Neural cell (in vitro differentiated cells): ENCODE data around the gene CDCA8. TPM values are rescaled to one million over a fixed set of nuclear protein-coding genes. Genes with fewer than 3 reads are reported as not detected.

Experiments used
- H2AFZ ChIP-seq: fragments of 200-600, 300-800 bp; sonication (generic), shearing (Covaris generic); 2 replicates; pipeline ENCODE4 v1.6.0; 2014; ENCODE audit warnings: low read depth, mild to moderate bottlenecking, antibody characterized with exemption, low read length, moderate library complexity
- H3F3A ChIP-seq: fragments of 200-600 bp; shearing (Covaris generic); 2 replicates; pipeline ENCODE4 v1.6.1; 2016; ENCODE audit warnings: mild to moderate bottlenecking, moderate library complexity, mixed read lengths, antibody characterized with exemption, low read length; ENCODE audit not compliant: insufficient read depth, poor library complexity, severe bottlenecking
- H3K27ac ChIP-seq: fragments of 200-600, 300-800 bp; sonication (generic), shearing (Covaris generic); 2 replicates; pipeline ENCODE4 v1.5.1; 2014; ENCODE audit warnings: mild to moderate bottlenecking, low read length, moderate library complexity
- H3K27me3 ChIP-seq: fragments of 300-800, 200-600 bp; sonication (generic), shearing (Covaris generic); 2 replicates; pipeline ENCODE4 v1.6.0; 2014; ENCODE audit warnings: mild to moderate bottlenecking, low read depth, low read length, moderate library complexity; ENCODE audit not compliant: insufficient read depth
- H3K36me3 ChIP-seq: fragments of 300-800, 200-600 bp; sonication (generic), shearing (Covaris generic); 2 replicates; pipeline ENCODE4 v1.5.1; 2014; ENCODE audit warnings: mild to moderate bottlenecking, antibody characterized with exemption, low read length, moderate library complexity; ENCODE audit not compliant: insufficient read depth
- H3K4me2 ChIP-seq: fragments of 300-800, 200-600 bp; sonication (generic), shearing (Covaris generic); 2 replicates; pipeline ENCODE4 v1.6.0; 2014; ENCODE audit warnings: mild to moderate bottlenecking, low read length
- H3K4me3 ChIP-seq: fragments of 300-800, 200-600 bp; sonication (generic), shearing (Covaris generic); 2 replicates; pipeline ENCODE4 v1.5.1; 2014; ENCODE audit warnings: mild to moderate bottlenecking, low read length, moderate library complexity
- H3K79me2 ChIP-seq: fragments of 200-600 bp; shearing (Covaris generic); replicated peaks from 2 replicates; pipeline ENCODE4 v1.6.0; 2014; ENCODE audit warnings: mild to moderate bottlenecking, low read length, moderate library complexity; ENCODE audit not compliant: insufficient read depth
- H3K9ac ChIP-seq: fragments of 300-800, 200-600 bp; sonication (generic), shearing (Covaris generic); 2 replicates; pipeline ENCODE4 v1.6.1; 2016; ENCODE audit warnings: mild to moderate bottlenecking, low read length, mixed read lengths
- H3K9me2 ChIP-seq: fragments of 200-600 bp; shearing (Covaris generic); 2 replicates; pipeline ENCODE4 v1.6.1; 2016; ENCODE audit warnings: mild to moderate bottlenecking, low read length, mixed read lengths; ENCODE audit not compliant: insufficient read depth
- H3K9me3 ChIP-seq: fragments of 200-600, 300-800 bp; sonication (generic), shearing (Covaris generic); 2 replicates; pipeline ENCODE4 v1.6.1; 2016; ENCODE audit warnings: mild to moderate bottlenecking, mixed run types, low read length, moderate library complexity, mixed read lengths
- H4K20me1 ChIP-seq: fragments of 200-600 bp; shearing (Covaris generic); 2 replicates; pipeline ENCODE4 v1.6.1; 2016; ENCODE audit warnings: mild to moderate bottlenecking, mixed run types; ENCODE audit not compliant: insufficient read depth
- EP300 ChIP-seq: fragments of 450-650 bp; conservative IDR thresholded peaks from 2 replicates; pipeline ENCODE4 v1.6.1; 2014; ENCODE audit warnings: antibody characterized with exemption, mild to moderate bottlenecking, moderate library complexity; ENCODE audit not compliant: poor library complexity, severe bottlenecking
- EZH2 ChIP-seq: fragments of 200-600, 300-800 bp; shearing (Covaris generic), sonication (generic); IDR thresholded peaks from 2 replicates; pipeline ENCODE4 v1.6.1; 2014; ENCODE audit warnings: antibody characterized with exemption, low read length, borderline replicate concordance, mild to moderate bottlenecking; ENCODE audit not compliant: insufficient read depth, poor library complexity, severe bottlenecking
- MXI1 ChIP-seq: fragments of 450-650 bp; conservative IDR thresholded peaks from 2 replicates; pipeline ENCODE4 v1.6.1; 2014; ENCODE audit warnings: antibody characterized with exemption, mild to moderate bottlenecking; ENCODE audit not compliant: poor library complexity, severe bottlenecking
- POLR2AphosphoS5 ChIP-seq: IDR thresholded peaks from 2 replicates; pipeline ENCODE4 v1.6.1; 2012
- RAD21 ChIP-seq: fragments of 450-650 bp; conservative IDR thresholded peaks from 2 replicates; pipeline ENCODE4 v1.6.1; 2014; ENCODE audit warnings: antibody characterized with exemption, mild to moderate bottlenecking, moderate library complexity
- SMC3 ChIP-seq: fragments of 450-650 bp; conservative IDR thresholded peaks from 2 replicates; pipeline ENCODE4 v1.6.1; 2014; ENCODE audit warnings: antibody characterized with exemption, mild to moderate bottlenecking, moderate library complexity; ENCODE audit not compliant: poor library complexity
- TAF1 ChIP-seq: IDR thresholded peaks from 2 replicates; pipeline ENCODE4 v1.6.1; 2012; ENCODE audit warnings: low read depth
- polyA plus RNA-seq: library from polyadenylated mRNA; depleted of rRNA; stranded (reverse); fragments of >200 nt; gene quantifications from 2 replicates; pipeline ENCODE4 v1.2.3, GENCODE V29; 2014
- TF ChIP-seq, protein P1 (sequence below): IDR thresholded peaks from 2 replicates; pipeline ENCODE4 v1.6.1; 2012; ENCODE audit warnings: borderline replicate concordance
- TF ChIP-seq, protein P2 (sequence below): fragments of 450-650 bp; IDR thresholded peaks from 2 replicates; pipeline ENCODE4 v1.5.1; 2014; ENCODE audit warnings: antibody characterized with exemption, mild to moderate bottlenecking, moderate library complexity; ENCODE audit not compliant: poor library complexity, severe bottlenecking

Gene CDCA8
- polyA plus RNA-seq, 1 donor from 2014 or later: 0.72 TPM

DNA sequence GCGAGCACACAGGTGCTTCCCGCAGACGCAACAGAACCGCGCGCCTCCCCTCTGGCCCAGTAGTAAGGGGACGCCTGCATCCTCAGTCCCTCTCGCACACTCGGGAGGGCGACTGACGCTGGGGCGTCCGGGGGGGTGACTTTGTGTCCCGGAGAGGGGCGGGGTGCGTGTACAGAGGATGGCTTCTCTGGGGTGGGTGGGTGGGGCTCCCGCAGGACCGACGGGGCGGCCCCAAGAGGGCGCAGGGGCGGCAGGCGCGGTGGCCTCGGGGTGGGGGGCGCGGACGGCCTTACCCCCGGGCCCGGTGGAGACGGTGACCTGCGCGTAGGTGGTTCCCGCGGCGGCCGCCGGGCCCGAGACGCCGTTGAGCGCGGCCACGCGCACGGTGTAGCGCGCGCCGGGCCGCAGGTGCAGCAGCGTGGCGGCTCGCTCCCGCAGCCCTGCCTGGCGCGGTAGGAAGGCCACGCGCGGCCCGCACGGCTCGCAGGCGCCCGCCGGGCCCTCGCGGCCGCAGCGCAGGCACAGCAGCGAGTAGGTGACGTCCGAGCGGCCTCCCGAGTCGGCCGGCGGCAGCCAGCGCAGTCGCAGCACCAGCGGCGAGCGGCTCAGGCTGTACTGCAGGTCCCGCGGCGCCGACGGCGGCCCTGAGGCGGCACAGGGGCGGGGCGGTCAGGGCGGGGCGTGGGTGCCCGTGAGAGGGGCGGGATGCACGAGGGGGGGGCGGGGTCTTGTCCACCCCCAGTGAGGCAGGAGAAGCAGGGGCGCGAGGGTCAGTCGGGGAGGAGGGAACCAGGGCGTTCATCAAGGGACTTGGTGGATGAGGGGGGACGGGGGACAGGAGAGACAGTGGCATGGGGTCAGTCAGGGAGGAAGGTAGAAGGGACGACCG, 60.5 kb downstream of the CDCA8 start:
- Histone ChIP-seq H3K9ac (peak overlapping the region; percentile 45), H3K4me3 (peak overlapping the region; percentile 58), H3K79me2 (no peaks in the 10 kb centered on the region), H3K27ac (no peak overlapping the region), H3K27me3 (peaks cover 61% of the 10 kb centered on the region), H4K20me1 (no peaks in the 10 kb centered on the region), H3F3A (no peaks in the 10 kb centered on the region), H3K9me2 (no peaks in the 10 kb centered on the region), H3K9me3 (no peaks in the 10 kb centered on the region), H3K4me2 (no peak overlapping the region), H3K36me3 (no peaks in the 10 kb centered on the region), H2AFZ (peak overlapping the region; percentile 33)
- TF ChIP-seq EP300: no peak
- TF ChIP-seq, protein P1, sequence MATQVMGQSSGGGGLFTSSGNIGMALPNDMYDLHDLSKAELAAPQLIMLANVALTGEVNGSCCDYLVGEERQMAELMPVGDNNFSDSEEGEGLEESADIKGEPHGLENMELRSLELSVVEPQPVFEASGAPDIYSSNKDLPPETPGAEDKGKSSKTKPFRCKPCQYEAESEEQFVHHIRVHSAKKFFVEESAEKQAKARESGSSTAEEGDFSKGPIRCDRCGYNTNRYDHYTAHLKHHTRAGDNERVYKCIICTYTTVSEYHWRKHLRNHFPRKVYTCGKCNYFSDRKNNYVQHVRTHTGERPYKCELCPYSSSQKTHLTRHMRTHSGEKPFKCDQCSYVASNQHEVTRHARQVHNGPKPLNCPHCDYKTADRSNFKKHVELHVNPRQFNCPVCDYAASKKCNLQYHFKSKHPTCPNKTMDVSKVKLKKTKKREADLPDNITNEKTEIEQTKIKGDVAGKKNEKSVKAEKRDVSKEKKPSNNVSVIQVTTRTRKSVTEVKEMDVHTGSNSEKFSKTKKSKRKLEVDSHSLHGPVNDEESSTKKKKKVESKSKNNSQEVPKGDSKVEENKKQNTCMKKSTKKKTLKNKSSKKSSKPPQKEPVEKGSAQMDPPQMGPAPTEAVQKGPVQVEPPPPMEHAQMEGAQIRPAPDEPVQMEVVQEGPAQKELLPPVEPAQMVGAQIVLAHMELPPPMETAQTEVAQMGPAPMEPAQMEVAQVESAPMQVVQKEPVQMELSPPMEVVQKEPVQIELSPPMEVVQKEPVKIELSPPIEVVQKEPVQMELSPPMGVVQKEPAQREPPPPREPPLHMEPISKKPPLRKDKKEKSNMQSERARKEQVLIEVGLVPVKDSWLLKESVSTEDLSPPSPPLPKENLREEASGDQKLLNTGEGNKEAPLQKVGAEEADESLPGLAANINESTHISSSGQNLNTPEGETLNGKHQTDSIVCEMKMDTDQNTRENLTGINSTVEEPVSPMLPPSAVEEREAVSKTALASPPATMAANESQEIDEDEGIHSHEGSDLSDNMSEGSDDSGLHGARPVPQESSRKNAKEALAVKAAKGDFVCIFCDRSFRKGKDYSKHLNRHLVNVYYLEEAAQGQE: no peak
- no peak for TF ChIP-seq RAD21
- TF ChIP-seq TAF1: no peak
- TF ChIP-seq, protein P2, sequence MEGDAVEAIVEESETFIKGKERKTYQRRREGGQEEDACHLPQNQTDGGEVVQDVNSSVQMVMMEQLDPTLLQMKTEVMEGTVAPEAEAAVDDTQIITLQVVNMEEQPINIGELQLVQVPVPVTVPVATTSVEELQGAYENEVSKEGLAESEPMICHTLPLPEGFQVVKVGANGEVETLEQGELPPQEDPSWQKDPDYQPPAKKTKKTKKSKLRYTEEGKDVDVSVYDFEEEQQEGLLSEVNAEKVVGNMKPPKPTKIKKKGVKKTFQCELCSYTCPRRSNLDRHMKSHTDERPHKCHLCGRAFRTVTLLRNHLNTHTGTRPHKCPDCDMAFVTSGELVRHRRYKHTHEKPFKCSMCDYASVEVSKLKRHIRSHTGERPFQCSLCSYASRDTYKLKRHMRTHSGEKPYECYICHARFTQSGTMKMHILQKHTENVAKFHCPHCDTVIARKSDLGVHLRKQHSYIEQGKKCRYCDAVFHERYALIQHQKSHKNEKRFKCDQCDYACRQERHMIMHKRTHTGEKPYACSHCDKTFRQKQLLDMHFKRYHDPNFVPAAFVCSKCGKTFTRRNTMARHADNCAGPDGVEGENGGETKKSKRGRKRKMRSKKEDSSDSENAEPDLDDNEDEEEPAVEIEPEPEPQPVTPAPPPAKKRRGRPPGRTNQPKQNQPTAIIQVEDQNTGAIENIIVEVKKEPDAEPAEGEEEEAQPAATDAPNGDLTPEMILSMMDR: no peak
- TF ChIP-seq POLR2AphosphoS5: peak; percentile 38
- no peak for TF ChIP-seq SMC3
- TF ChIP-seq MXI1: peak; percentile 49
- no peak for TF ChIP-seq EZH2

DNA sequence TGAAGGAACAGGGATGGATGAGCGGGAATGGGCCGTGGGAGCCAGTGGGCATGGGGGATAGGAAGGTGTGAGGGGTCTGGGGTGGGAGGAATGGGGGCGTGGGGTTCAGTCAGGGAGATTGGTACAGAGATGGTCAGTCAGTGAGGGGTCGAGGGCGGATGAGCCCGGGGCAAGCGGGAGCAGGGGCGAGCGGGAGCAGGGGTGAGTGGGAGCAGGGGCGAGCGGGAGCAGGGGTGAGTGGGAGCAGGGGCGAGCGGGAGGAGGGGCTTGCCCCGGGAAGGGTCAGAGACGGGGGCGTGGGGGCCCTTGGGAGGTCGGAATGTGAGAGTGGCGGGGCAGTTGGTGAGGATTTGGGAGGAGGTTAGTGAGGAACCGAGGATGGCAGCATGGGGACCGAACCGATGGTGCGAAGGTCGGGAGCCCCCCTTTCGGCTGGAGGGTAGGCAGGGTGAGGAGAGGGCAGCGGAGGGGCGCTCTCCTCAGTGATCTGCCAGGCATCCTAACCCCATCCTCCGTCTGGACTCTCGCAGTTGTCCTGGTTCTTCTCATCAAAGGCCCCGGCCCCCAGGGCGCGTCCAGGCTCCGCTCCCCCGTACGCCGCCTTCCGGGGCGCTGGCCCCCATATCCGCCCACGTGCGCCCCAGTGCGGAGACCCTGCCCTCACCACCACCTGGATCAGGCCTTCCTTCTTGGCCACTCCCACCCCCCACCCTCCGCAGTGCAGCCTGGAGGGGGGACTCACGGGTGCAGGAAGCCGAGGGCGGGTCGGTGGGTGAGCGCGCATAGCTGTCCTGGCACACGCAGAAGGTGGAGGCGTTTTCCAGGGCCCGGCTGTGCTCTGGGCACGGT, 61.4 kb downstream of the CDCA8 start:
- H3K9me3 ChIP-seq: no peaks in the 10 kb centered on the region
- H3K27me3 ChIP-seq: peaks cover 69% of the 10 kb centered on the region
- H3K79me2 ChIP-seq: no peaks in the 10 kb centered on the region
- H3K4me3 ChIP-seq: peak overlapping the region; percentile 58
- no peak overlapping the region for H2AFZ ChIP-seq
- H3K27ac ChIP-seq: no peak overlapping the region
- peak overlapping the region; percentile 45 for H3K9ac ChIP-seq
- no peaks in the 10 kb centered on the region for H3K9me2 ChIP-seq
- TF ChIP-seq MXI1: no peak
- TF ChIP-seq EP300: no peak
- TF ChIP-seq, protein P1: no peak
- TF ChIP-seq POLR2AphosphoS5: no peak
- TF ChIP-seq TAF1: no peak
- no peak for TF ChIP-seq RAD21
- TF ChIP-seq, protein P2: no peak
- no peak for TF ChIP-seq SMC3
- no peak for TF ChIP-seq EZH2
- no peaks in the 10 kb centered on the region for H4K20me1 ChIP-seq
- H3K36me3 ChIP-seq: no peaks in the 10 kb centered on the region
- no peak overlapping the region for H3K4me2 ChIP-seq
- no peaks in the 10 kb centered on the region for H3F3A ChIP-seq
